ENCODE data around the gene TULP4.

- no peak for TF ChIP-seq EZH2 (IDR thresholded peaks at IDR 0.05)
- TF ChIP-seq FOXP2 (optimal IDR thresholded peaks at IDR 0.05; ENCODE audit: control extremely low read depth, extremely low read length, insufficient read depth), result no peak
Measured at GRCh38 chr6:158367816-158368215, 55.6 kb downstream of the TULP4 start.

Measured in SK-N-MC (cell line).